NCI-H82 treated with DMSO at 0.1 percent for 48 hours (cell line): ENCODE data around the gene PVALB.

Experiments
- DNase-seq: peaks from one replicate; lab custom pipeline; 2025; ENCODE audit not compliant: unreplicated experiment; lab: John Stamatoyannopoulos, UW

Gene PVALB

GRCh38 chr22:36846949-36847348 lies 30.1 kb upstream of the PVALB start:
- no peak for DNase-seq

- no peak for DNase-seq
These were observed 29.4 kb upstream of the PVALB start for GRCh38 chr22:36846271-36846670.

- DNase-seq, result no peak
These were observed 23.3 kb upstream of the PVALB start for GRCh38 chr22:36840106-36840505.

GRCh38 chr22:36839356-36840073 lies 22.7 kb upstream of the PVALB start:
- DNase-seq, result no peak

GRCh38 chr22:36838119-36839030 lies 21.5 kb upstream of the PVALB start:
- DNase-seq, result no peak

- DNase-seq, result no peak
These were observed 19.1 kb upstream of the PVALB start for GRCh38 chr22:36835903-36836302.

GRCh38 chr22:36833073-36833472 lies 16.2 kb upstream of the PVALB start:
- DNase-seq, result no peak

- DNase-seq, result no peak
These were observed 14.9 kb upstream of the PVALB start for GRCh38 chr22:36831717-36832116.

- DNase-seq, result no peak
These were observed 14.4 kb upstream of the PVALB start for GRCh38 chr22:36831206-36831605.

- DNase-seq, result no peak
These were observed 13.8 kb upstream of the PVALB start for GRCh38 chr22:36830601-36831000.

GRCh38 chr22:36829370-36830002 lies 12.7 kb upstream of the PVALB start:
- DNase-seq, result no peak

GRCh38 chr22:36828815-36829214 lies 12.0 kb upstream of the PVALB start:
- DNase-seq, result no peak

- DNase-seq, result no peak
These were observed 9.4 kb upstream of the PVALB start for GRCh38 chr22:36826262-36826661.

GRCh38 chr22:36824655-36825054 lies 7.8 kb upstream of the PVALB start:
- DNase-seq, result no peak

- no peak for DNase-seq
These were observed 6.5 kb upstream of the PVALB start for GRCh38 chr22:36823186-36823839.

GRCh38 chr22:36822581-36822980 lies 5.7 kb upstream of the PVALB start:
- no peak for DNase-seq

GRCh38 chr22:36819112-36819511 lies 2.3 kb upstream of the PVALB start:
- DNase-seq, result no peak

- DNase-seq, result no peak
These were observed 1.3 kb upstream of the PVALB start for GRCh38 chr22:36818010-36818642.

- DNase-seq, result no peak
These were observed 652 bp upstream of the PVALB start for GRCh38 chr22:36817525-36817848.

- DNase-seq, result no peak
These were observed 548 bp downstream of the PVALB start for GRCh38 chr22:36816339-36816635.
